K562 (cell line): Measurements from ENCODE around the gene GPATCH3. TPM values are rescaled to one million over a fixed set of nuclear protein-coding genes. Genes with fewer than 3 reads are reported as not detected.

Experiments used
- CAMTA2 ChIP-seq: fragments of 250-450 bp; sonication (Bioruptor Pico); conservative IDR thresholded peaks from 2 replicates; pipeline ENCODE4 v1.5.1; 2022
- JUN ChIP-seq, 2 experiments: sonication (generic) in 1 of 2; formaldehyde crosslinking in 1 of 2; IDR thresholded peaks; 2 replicates each; pipeline versions ENCODE4 v1.6.1 to v1.8.0; 2012 to 2022; ENCODE audit warnings: borderline replicate concordance in 2 of 2, mild to moderate bottlenecking in 2 of 2, improper control_type of control experiment in 1 of 2, low read depth in 1 of 2, low read length in 1 of 2, missing genetic modification reagents in 1 of 2
- MAX ChIP-seq: sonication (generic); formaldehyde crosslinking; IDR thresholded peaks from 2 replicates; pipeline ENCODE4 v1.9.0; 2022; ENCODE audit warnings: mild to moderate bottlenecking, missing genetic modification reagents
- NCOA6 ChIP-seq: fragments of 450-650 bp; IDR thresholded peaks from 2 replicates; pipeline ENCODE4 v1.6.1; 2017; ENCODE audit warnings: mild to moderate bottlenecking
- PREB ChIP-seq: sonication (generic); formaldehyde crosslinking; IDR thresholded peaks from 2 replicates; pipeline ENCODE4 v1.8.1; 2023; ENCODE audit warnings: mild to moderate bottlenecking, missing genetic modification reagents
- RFX5 ChIP-seq: IDR thresholded peaks from 2 replicates; pipeline ENCODE4 v1.6.1; 2011; ENCODE audit warnings: low read depth, mild to moderate bottlenecking, improper control_type of control experiment, low read length
- RREB1 ChIP-seq: fragments of 250-450 bp; sonication (Bioruptor Pico); IDR thresholded peaks from 2 replicates; pipeline ENCODE4 v1.4.0; 2020
- SREBF1 ChIP-seq: fragments of 150-350 bp; IDR thresholded peaks from 2 replicates; pipeline ENCODE4 v1.6.1; 2014; ENCODE audit warnings: antibody characterized with exemption, low read depth, low read length, borderline replicate concordance
- TAF15 ChIP-seq: fragments of 200-400 bp; formaldehyde crosslinking; IDR thresholded peaks from 2 replicates; pipeline ENCODE4 v1.6.1; 2017; ENCODE audit warnings: mild to moderate bottlenecking, low read depth, low read length, moderate library complexity
- THAP12 ChIP-seq: fragments of 250-450 bp; sonication (Bioruptor Pico); IDR thresholded peaks from 2 replicates; pipeline ENCODE4 v1.9.0; 2021; ENCODE audit warnings: mild to moderate bottlenecking, inconsistent platforms
- ZFP91 ChIP-seq: sonication (generic); formaldehyde crosslinking; IDR thresholded peaks from 2 replicates; pipeline ENCODE4 v1.8.0; 2022; ENCODE audit warnings: mild to moderate bottlenecking, missing genetic modification reagents
- ZKSCAN3 ChIP-seq: fragments of 250-450 bp; sonication (Bioruptor Pico); IDR thresholded peaks from 2 replicates; pipeline ENCODE4 v1.4.0; 2020
- ZNF197 ChIP-seq: fragments of 200-800 bp; sonication (Bioruptor generic); IDR thresholded peaks from 2 replicates; pipeline ENCODE4 v1.6.1; 2016; ENCODE audit warnings: low read depth, missing genetic modification characterization, missing compliant biosample characterization
- ZNF239 ChIP-seq: fragments of 250-450 bp; sonication (Bioruptor Pico); IDR thresholded peaks from 2 replicates; pipeline ENCODE4 v1.4.0; 2020; ENCODE audit warnings: mild to moderate bottlenecking
- polyA plus RNA-seq, 8 experiments: library from polyadenylated mRNA; depleted of rRNA in 4 of 8; stranded (reverse) in 5 of 8; unstranded in 3 of 8; fragments of >200 nt; fragmentation: Nextera tagmentation in 2 of 8; fragmentation: Illumina TruSeq in 1 of 8; extraction: Ambion mirVana in 2 of 8; extraction: Trizol in 1 of 8; gene quantifications; 2 replicates each; pipeline versions ENCODE4 v1.2.1 to v1.2.3, GENCODE V29; 2011 to 2014; ENCODE audit warnings: inconsistent platforms in 1 of 8, missing spikeins in 1 of 8
- total RNA-seq, 7 experiments: library from RNA; depleted of rRNA in 6 of 7; stranded (reverse); fragments of >200 nt in 6 of 7; fragmentation: Illumina TruSeq in 2 of 7; extraction: Trizol in 2 of 7; gene quantifications; 2 replicates each; pipeline versions ENCODE4 v1.2.1 to v1.2.3, GENCODE V29; 2011 to 2021; ENCODE audit warnings: low replicate concordance in 1 of 7

Gene GPATCH3
- total and polyA plus RNA-seq, 9 of the 15 experiments (the other 6 are each of a cell fraction or from before 2014, with no cell fraction given), result 1.6 to 23.0 (median 13.3) TPM

GRCh38 chr1:26889551-26890466, 10.5 kb downstream of the GPATCH3 start, which contains the start of gene GPN2 (continued):
- TF ChIP-seq THAP12 (CRISPR knock-in tag), result 0 out of 2 replicates have a peak, but pooled peaks have one; percentile 25
- TF ChIP-seq JUN (IDR thresholded peaks at IDR 0.05; ENCODE audit: borderline replicate concordance, low read depth, low read length), result no peak
- TF ChIP-seq JUN (CRISPR knock-in tag; IDR thresholded peaks at IDR 0.05; ENCODE audit: borderline replicate concordance), result peak; percentile 91
- TF ChIP-seq PREB (CRISPR knock-in tag), result peak; percentile 96; the same call in 1 of the 2 replicates
- no peak for TF ChIP-seq ZNF239 (CRISPR knock-in tag)
- no peak for TF ChIP-seq RFX5
- no peak for TF ChIP-seq TAF15
- no peak for TF ChIP-seq NCOA6
- TF ChIP-seq SREBF1, result no peak
- peak; percentile 88 for TF ChIP-seq MAX (CRISPR knock-in tag)
- TF ChIP-seq ZKSCAN3 (CRISPR knock-in tag), result no peak
- peak; percentile 83; the same call in 1 of the 2 replicates for TF ChIP-seq RREB1 (CRISPR knock-in tag)
- TF ChIP-seq ZNF197, result no peak
- TF ChIP-seq ZFP91 (CRISPR knock-in tag), result peak; percentile 67; the same call in 1 of the 2 replicates
- TF ChIP-seq CAMTA2 (CRISPR knock-in tag), result 0 out of 2 replicates have a peak, but pooled peaks have one; percentile 63
